GF-D8 (cell line): ENCODE measurements around the gene WASF3.
"Not testable (repeated sequence)": the region's sequence is repeated elsewhere in the genome, so short reads cannot be mapped to it uniquely, and the experiment has no call there.

Experiments
- DNase-seq: peaks from one replicate; lab custom pipeline; 2025; lab: John Stamatoyannopoulos, UW

The WASF3 gene

GRCh38 chr13:26635634-26636033 lies 78.2 kb downstream of the WASF3 start:
- not testable (repeated sequence) for DNase-seq

GRCh38 chr13:26636073-26636472 lies 78.6 kb downstream of the WASF3 start:
- DNase-seq: not testable (repeated sequence)

GRCh38 chr13:26646603-26647002 lies 89.1 kb downstream of the WASF3 start:
- no peak for DNase-seq

- no peak for DNase-seq
Observed at GRCh38 chr13:26651234-26651633, 93.8 kb downstream of the WASF3 start.

- no peak for DNase-seq
Observed at GRCh38 chr13:26653310-26653709, 95.8 kb downstream of the WASF3 start.

- DNase-seq: no peak
Observed at GRCh38 chr13:26653842-26654241, 96.4 kb downstream of the WASF3 start.

- no peak for DNase-seq
Observed at GRCh38 chr13:26656919-26657318, 99.4 kb downstream of the WASF3 start.

GRCh38 chr13:26658448-26659385 lies 101.2 kb downstream of the WASF3 start:
- no peak for DNase-seq

- DNase-seq: no peak
Observed at GRCh38 chr13:26660185-26660584, 102.7 kb downstream of the WASF3 start.

- no peak for DNase-seq
Observed at GRCh38 chr13:26660766-26661165, 103.3 kb downstream of the WASF3 start.

GRCh38 chr13:26663791-26664190 lies 106.3 kb downstream of the WASF3 start:
- DNase-seq: no peak

- no peak for DNase-seq
Observed at GRCh38 chr13:26664286-26664685, 106.8 kb downstream of the WASF3 start.

GRCh38 chr13:26664876-26665275 lies 107.4 kb downstream of the WASF3 start:
- no peak for DNase-seq

GRCh38 chr13:26668357-26669146 lies 111.1 kb downstream of the WASF3 start:
- no peak for DNase-seq

GRCh38 chr13:26673890-26674289 lies 116.4 kb downstream of the WASF3 start:
- no peak for DNase-seq

- DNase-seq: no peak
Observed at GRCh38 chr13:26677156-26677555, 119.7 kb downstream of the WASF3 start.

GRCh38 chr13:26678330-26678729 lies 120.8 kb downstream of the WASF3 start:
- DNase-seq: no peak

GRCh38 chr13:26678796-26679195 lies 121.3 kb downstream of the WASF3 start:
- no peak for DNase-seq

GRCh38 chr13:26679411-26680122 lies 122.1 kb downstream of the WASF3 start:
- DNase-seq: no peak

GRCh38 chr13:26680123-26680450 lies 122.6 kb downstream of the WASF3 start:
- DNase-seq: no peak

- no peak for DNase-seq
Observed at GRCh38 chr13:26680572-26680971, 123.1 kb downstream of the WASF3 start.

- no peak for DNase-seq
Observed at GRCh38 chr13:26681036-26681435, 123.6 kb downstream of the WASF3 start.

- DNase-seq: no peak
Observed at GRCh38 chr13:26682606-26683005, 125.1 kb downstream of the WASF3 start.
